SJCRH30 (cell line): ENCODE results near the gene ZHX3. TPM values are rescaled to one million over a fixed set of nuclear protein-coding genes. Genes with fewer than 3 reads are reported as not detected.

Experiments used
- DNase-seq, 2 experiments: peaks; one replicate each; pipeline ENCODE4 v3.0.0-alpha.2; 2015 to 2020
- H3K27ac ChIP-seq: fragments of 250-450 bp; sonication (Bioruptor Pico); 2 replicates; pipeline ENCODE4 v1.5.1; 2020; ENCODE audit warnings: mild to moderate bottlenecking, moderate library complexity
- H3K27me3 ChIP-seq: fragments of 250-450 bp; sonication (Bioruptor Pico); 2 replicates; pipeline ENCODE4 v1.5.1; 2020; ENCODE audit warnings: mild to moderate bottlenecking, moderate library complexity
- H3K36me3 ChIP-seq: fragments of 250-450 bp; sonication (Bioruptor Pico); 2 replicates; pipeline ENCODE4 v1.5.1; 2020; ENCODE audit warnings: mild to moderate bottlenecking, moderate library complexity
- H3K4me1 ChIP-seq: fragments of 250-450 bp; sonication (Bioruptor Pico); 2 replicates; pipeline ENCODE4 v1.5.1; 2020; ENCODE audit warnings: mild to moderate bottlenecking, moderate library complexity
- H3K4me3 ChIP-seq: fragments of 250-450 bp; sonication (Bioruptor Pico); 2 replicates; pipeline ENCODE4 v1.5.1; 2020; ENCODE audit warnings: mild to moderate bottlenecking, moderate library complexity
- H3K9me3 ChIP-seq: fragments of 250-450 bp; sonication (Bioruptor Pico); replicated peaks from 2 replicates; pipeline ENCODE4 v1.5.1; 2020; ENCODE audit warnings: mild to moderate bottlenecking, moderate library complexity
- total RNA-seq: library from RNA; depleted of rRNA; stranded (reverse); fragments of >200 nt; shearing (Covaris generic); gene quantifications from 2 replicates; pipeline ENCODE4 v1.2.3, GENCODE V29; 2014

ZHX3 gene
- total RNA-seq, 1 experiment from 2014 or later, result 16.2 TPM

DNA sequence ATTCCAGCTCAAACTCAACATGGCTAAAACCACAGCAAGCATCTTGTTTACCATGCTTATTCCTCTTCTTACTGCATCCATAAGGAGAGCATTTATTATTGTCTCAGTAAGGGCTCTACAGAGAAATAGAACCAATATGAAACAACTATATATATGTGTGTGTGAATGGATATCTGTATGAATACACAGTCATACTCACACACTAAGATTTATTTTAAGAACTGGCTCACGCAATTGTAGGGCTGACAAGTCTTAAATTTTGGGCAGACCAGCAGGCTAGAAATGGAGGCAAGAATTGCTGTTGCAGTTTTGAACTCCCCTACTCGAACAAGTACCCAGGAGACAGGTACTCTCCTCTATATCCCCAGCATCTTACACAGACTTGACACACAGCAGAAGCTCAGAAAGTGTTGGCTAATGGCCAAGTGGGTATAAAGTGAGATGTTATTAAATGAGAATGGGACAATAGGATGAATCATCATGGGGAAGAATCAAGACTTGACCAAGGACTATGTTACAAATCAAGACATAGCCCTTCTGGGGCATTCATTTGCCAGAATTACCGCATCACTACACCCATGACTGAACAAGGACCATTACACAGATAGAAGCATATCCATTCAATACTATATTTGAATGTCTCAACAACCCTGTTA, 13.0 kb downstream of the ZHX3 start:
- DNase-seq, result no peak
- Histone ChIP-seq H3K4me3 (no peak overlapping the region), H3K36me3 (no peaks in the 10 kb centered on the region), H3K27ac (no peak overlapping the region), H3K9me3 (no peaks in the 10 kb centered on the region; the same call in 1 of the 2 replicates), H3K4me1 (no peaks in the 10 kb centered on the region), H3K27me3 (no peaks in the 10 kb centered on the region)

GRCh38 chr20:41304002-41304401, 13.5 kb downstream of the ZHX3 start:
- DNase-seq, result no peak
- Histone ChIP-seq H3K4me1 (no peaks in the 10 kb centered on the region), H3K36me3 (no peaks in the 10 kb centered on the region), H3K4me3 (no peak overlapping the region), H3K27me3 (no peaks in the 10 kb centered on the region), H3K9me3 (no peaks in the 10 kb centered on the region; the same call in 1 of the 2 replicates), H3K27ac (no peak overlapping the region)

- H3K4me3 ChIP-seq, result no peak overlapping the region
- H3K27me3 ChIP-seq, result no peaks in the 10 kb centered on the region
- H3K36me3 ChIP-seq, result no peaks in the 10 kb centered on the region
- no peak for DNase-seq
- no peaks in the 10 kb centered on the region for H3K4me1 ChIP-seq
- no peaks in the 10 kb centered on the region; the same call in 1 of the 2 replicates for H3K9me3 ChIP-seq
- H3K27ac ChIP-seq, result no peak overlapping the region
These were observed 16.6 kb downstream of the ZHX3 start for GRCh38 chr20:41300886-41301285.

- Histone ChIP-seq H3K27ac (no peak overlapping the region), H3K27me3 (no peaks in the 10 kb centered on the region), H3K4me1 (no peaks in the 10 kb centered on the region), H3K4me3 (no peak overlapping the region), H3K9me3 (no peaks in the 10 kb centered on the region; the same call in 1 of the 2 replicates), H3K36me3 (no peaks in the 10 kb centered on the region)
- DNase-seq, result no peak
These were observed 17.1 kb downstream of the ZHX3 start for GRCh38 chr20:41300383-41300782.

GRCh38 chr20:41299899-41300298, 17.6 kb downstream of the ZHX3 start:
- no peaks in the 10 kb centered on the region for H3K27me3 ChIP-seq
- H3K4me1 ChIP-seq, result no peaks in the 10 kb centered on the region
- H3K4me3 ChIP-seq, result no peak overlapping the region
- DNase-seq, result no peak
- H3K36me3 ChIP-seq, result no peaks in the 10 kb centered on the region
- H3K27ac ChIP-seq, result no peak overlapping the region
- H3K9me3 ChIP-seq, result no peaks in the 10 kb centered on the region; the same call in 1 of the 2 replicates

DNA sequence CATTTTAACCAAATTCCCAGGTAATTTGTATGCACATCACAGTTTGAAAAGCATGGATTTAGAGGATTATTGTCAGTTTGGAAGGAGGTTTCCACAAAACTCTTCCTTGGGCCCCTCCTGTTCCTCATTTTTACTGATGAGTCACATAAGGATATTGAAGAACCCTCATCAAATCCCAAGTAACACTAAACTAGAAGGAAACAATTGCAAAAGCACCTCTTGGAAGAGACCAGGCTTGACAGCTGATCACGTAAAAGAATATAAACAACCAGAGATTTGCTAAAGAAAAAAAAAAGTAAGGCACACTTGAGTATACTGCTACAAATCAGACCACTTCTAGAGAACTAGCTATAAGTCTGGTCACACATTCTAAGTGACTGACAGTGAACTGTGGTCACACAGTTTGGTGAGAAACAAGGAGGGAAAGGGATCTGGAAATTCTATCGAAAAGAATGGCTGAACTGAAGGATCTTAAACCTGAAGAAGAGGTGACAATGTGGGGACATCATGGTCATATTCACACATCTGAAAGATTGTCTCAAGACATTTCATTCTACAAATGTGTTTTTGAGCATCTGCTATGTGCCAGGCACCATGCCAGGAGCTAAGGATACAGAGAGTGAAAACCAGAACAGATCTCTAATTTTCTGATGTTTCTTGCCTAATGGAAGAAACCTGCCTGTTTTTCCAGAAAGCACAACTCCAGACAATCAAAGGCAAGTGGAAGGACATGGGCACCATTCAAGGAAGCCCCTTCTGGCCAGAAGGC, 24.1 kb downstream of the ZHX3 start:
- DNase-seq, result no peak
- H3K4me1 ChIP-seq, result peaks cover 6% of the 10 kb centered on the region; the same call in 1 of the 2 replicates
- no peaks in the 10 kb centered on the region for H3K9me3 ChIP-seq
- no peak overlapping the region for H3K27ac ChIP-seq
- H3K36me3 ChIP-seq, result no peaks in the 10 kb centered on the region
- H3K27me3 ChIP-seq, result no peaks in the 10 kb centered on the region
- H3K4me3 ChIP-seq, result no peak overlapping the region

GRCh38 chr20:41290804-41291389, 26.6 kb downstream of the ZHX3 start:
- H3K27ac ChIP-seq, result no peak overlapping the region
- H3K9me3 ChIP-seq, result 0 out of 2 replicates have a peak, but pooled peaks cover 7% of the 10 kb centered on the region
- H3K27me3 ChIP-seq, result no peaks in the 10 kb centered on the region
- H3K4me1 ChIP-seq, result peaks cover 6% of the 10 kb centered on the region; the same call in 1 of the 2 replicates
- no peaks in the 10 kb centered on the region for H3K36me3 ChIP-seq
- H3K4me3 ChIP-seq, result no peak overlapping the region
- DNase-seq, result no peak

- 0 out of 2 replicates have a peak, but pooled peaks cover 7% of the 10 kb centered on the region for H3K9me3 ChIP-seq
- H3K27me3 ChIP-seq, result no peaks in the 10 kb centered on the region
- no peaks in the 10 kb centered on the region for H3K4me1 ChIP-seq
- H3K4me3 ChIP-seq, result no peak overlapping the region
- no peak overlapping the region for H3K27ac ChIP-seq
- DNase-seq, result no peak
- H3K36me3 ChIP-seq, result no peaks in the 10 kb centered on the region
These were observed 30.2 kb downstream of the ZHX3 start for GRCh38 chr20:41287327-41287726.

DNA sequence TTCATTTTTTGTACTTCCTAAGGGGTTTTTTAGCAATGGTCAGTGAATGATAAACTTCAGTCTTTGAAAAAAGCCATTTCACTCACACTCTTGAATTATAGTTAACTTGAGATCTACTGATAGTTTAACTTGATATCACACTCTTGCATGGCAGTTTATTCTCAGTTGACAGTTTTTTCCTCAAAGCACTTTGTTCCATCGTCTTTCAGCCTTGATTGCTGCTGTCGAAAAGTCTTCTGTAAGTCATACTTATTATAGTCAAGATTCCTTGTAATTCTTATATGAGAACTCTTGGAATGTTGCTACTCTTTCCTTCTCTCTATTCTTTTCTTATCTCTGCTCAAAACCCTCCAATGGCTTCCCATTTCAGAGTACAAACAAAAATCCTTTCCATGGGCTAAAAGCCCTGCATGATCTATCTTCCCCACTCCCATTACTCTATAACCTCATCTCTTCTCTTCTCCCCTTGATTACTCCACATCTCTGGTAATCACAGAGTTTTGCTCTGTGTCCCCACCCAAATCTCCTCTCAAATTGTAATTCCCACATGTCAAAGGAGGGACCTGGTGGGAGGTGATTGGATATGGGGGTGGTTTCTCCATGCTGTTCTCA, 31.2 kb downstream of the ZHX3 start:
- no peak overlapping the region for H3K27ac ChIP-seq
- no peak for DNase-seq
- H3K27me3 ChIP-seq, result no peaks in the 10 kb centered on the region
- H3K36me3 ChIP-seq, result no peaks in the 10 kb centered on the region
- no peak overlapping the region for H3K4me3 ChIP-seq
- H3K4me1 ChIP-seq, result no peaks in the 10 kb centered on the region
- H3K9me3 ChIP-seq, result 0 out of 2 replicates have a peak, but pooled peaks cover 7% of the 10 kb centered on the region

DNA sequence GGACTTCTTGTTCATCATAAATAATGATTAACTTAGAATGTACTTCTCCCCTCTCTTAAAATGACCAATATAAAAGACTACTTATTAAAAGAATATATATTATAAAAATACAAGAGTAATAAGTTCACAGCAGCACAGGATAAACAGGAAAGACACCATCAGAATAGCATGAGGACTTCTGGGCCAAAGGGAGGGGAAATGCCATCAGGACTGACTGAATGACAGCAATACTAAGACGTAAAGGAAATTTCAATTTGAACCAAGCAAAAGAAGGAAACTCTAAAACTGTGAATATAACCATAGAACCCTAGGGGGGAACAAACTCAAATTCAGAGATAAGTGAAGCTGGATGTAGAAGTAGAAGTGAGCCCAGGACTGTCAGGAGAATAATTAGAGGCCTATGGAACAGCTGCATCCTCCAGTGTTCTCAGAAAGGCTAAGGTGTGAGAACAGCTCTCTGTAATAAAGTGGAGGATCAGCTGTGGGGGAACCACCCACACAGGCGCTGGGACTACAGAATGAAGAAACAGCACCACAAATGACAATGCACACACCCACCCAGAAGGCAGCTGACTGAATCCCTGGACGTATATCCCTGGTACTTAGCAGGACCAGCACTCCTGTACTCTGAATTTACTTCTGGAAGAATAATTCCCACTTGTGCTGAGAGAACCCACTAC, 37.8 kb downstream of the ZHX3 start:
- H3K9me3 ChIP-seq, result no peaks in the 10 kb centered on the region
- H3K4me3 ChIP-seq, result no peak overlapping the region
- DNase-seq, result peak; percentile 70 to 86
- no peaks in the 10 kb centered on the region for H3K27me3 ChIP-seq
- H3K27ac ChIP-seq, result no peak overlapping the region
- no peaks in the 10 kb centered on the region for H3K36me3 ChIP-seq
- peaks cover 9% of the 10 kb centered on the region for H3K4me1 ChIP-seq

GRCh38 chr20:41278936-41279335, 38.6 kb downstream of the ZHX3 start:
- Histone ChIP-seq H3K27me3 (no peaks in the 10 kb centered on the region), H3K9me3 (no peaks in the 10 kb centered on the region), H3K27ac (no peak overlapping the region), H3K4me3 (no peak overlapping the region), H3K36me3 (no peaks in the 10 kb centered on the region), H3K4me1 (peaks cover 9% of the 10 kb centered on the region)
- no peak for DNase-seq

DNA sequence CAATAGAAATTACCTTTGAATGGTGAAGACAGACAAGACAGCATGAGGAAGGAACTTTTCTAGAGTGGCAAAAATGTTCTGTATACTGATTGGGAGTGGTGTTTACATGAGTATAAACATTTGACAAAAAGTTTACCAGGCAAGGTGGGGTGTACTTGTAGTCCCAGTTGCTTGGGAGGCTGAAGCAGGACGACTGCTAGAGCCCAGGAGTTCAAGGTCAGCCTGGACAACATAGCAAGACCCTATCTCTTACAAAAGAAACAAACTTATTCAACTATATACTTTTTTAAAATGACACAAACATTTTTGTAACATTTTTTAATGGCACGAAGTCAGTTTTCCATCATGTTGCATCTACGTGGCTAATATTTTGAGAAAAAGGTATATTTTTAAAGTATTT, 40.5 kb downstream of the ZHX3 start:
- no peak for DNase-seq
- Histone ChIP-seq H3K4me1 (peaks cover 9% of the 10 kb centered on the region), H3K27me3 (no peaks in the 10 kb centered on the region), H3K36me3 (no peaks in the 10 kb centered on the region), H3K27ac (no peak overlapping the region), H3K4me3 (no peak overlapping the region), H3K9me3 (no peaks in the 10 kb centered on the region)

GRCh38 chr20:41276317-41276751, 41.2 kb downstream of the ZHX3 start:
- Histone ChIP-seq H3K36me3 (no peaks in the 10 kb centered on the region), H3K4me1 (peaks cover 9% of the 10 kb centered on the region), H3K27ac (no peak overlapping the region), H3K4me3 (no peak overlapping the region), H3K9me3 (no peaks in the 10 kb centered on the region), H3K27me3 (no peaks in the 10 kb centered on the region)
- no peak for DNase-seq

GRCh38 chr20:41275301-41275731, 42.2 kb downstream of the ZHX3 start:
- Histone ChIP-seq H3K4me1 (peaks cover 9% of the 10 kb centered on the region), H3K27me3 (no peaks in the 10 kb centered on the region), H3K36me3 (no peaks in the 10 kb centered on the region), H3K27ac (no peak overlapping the region), H3K4me3 (no peak overlapping the region), H3K9me3 (no peaks in the 10 kb centered on the region)
- DNase-seq, result no peak
